HG03097 (cell line): ENCODE measurements around the gene EPN1.

Experiments
- ATAC-seq: cut with Tn5 transposase; IDR thresholded peaks from one replicate; pipeline ENCODE4 v1.9.1; 2021; ENCODE audit not compliant: unreplicated experiment, low FRiP score

Gene EPN1

GRCh38 chr19:55659822-55660221, 15.2 kb upstream of the EPN1 start:
- no peak for ATAC-seq

- no peak for ATAC-seq
Observed at GRCh38 chr19:55660404-55660803, 14.6 kb upstream of the EPN1 start.

- no peak for ATAC-seq
Observed at GRCh38 chr19:55660991-55661390, 14.0 kb upstream of the EPN1 start.

- no peak for ATAC-seq
Observed at GRCh38 chr19:55661826-55662225, 13.2 kb upstream of the EPN1 start.

GRCh38 chr19:55663846-55664536, 11.0 kb upstream of the EPN1 start:
- ATAC-seq: no peak

GRCh38 chr19:55666343-55667005, 8.6 kb upstream of the EPN1 start:
- no peak for ATAC-seq

- ATAC-seq: no peak
Observed at GRCh38 chr19:55667006-55667381, 8.0 kb upstream of the EPN1 start.

GRCh38 chr19:55667511-55667910, 7.5 kb upstream of the EPN1 start:
- ATAC-seq: no peak

GRCh38 chr19:55667958-55668357, 7.1 kb upstream of the EPN1 start:
- ATAC-seq: no peak

- no peak for ATAC-seq
Observed at GRCh38 chr19:55668603-55669348, 6.2 kb upstream of the EPN1 start.

GRCh38 chr19:55669418-55670279, 5.4 kb upstream of the EPN1 start:
- ATAC-seq: no peak

- ATAC-seq: no peak
Observed at GRCh38 chr19:55670280-55671053, 4.6 kb upstream of the EPN1 start.

- no peak for ATAC-seq
Observed at GRCh38 chr19:55671054-55671378, 4.0 kb upstream of the EPN1 start.

GRCh38 chr19:55672418-55672817, 2.6 kb upstream of the EPN1 start:
- no peak for ATAC-seq

GRCh38 chr19:55673465-55673864, 1.6 kb upstream of the EPN1 start:
- ATAC-seq: no peak

GRCh38 chr19:55673889-55674288, 1.1 kb upstream of the EPN1 start:
- no peak for ATAC-seq

GRCh38 chr19:55674459-55674840, 576 bp upstream of the EPN1 start:
- no peak for ATAC-seq

GRCh38 chr19:55675661-55676354, 782 bp downstream of the EPN1 start:
- no peak for ATAC-seq

- ATAC-seq: no peak
Observed at GRCh38 chr19:55676383-55676782, 1.4 kb downstream of the EPN1 start.
